OCI-LY3 (cell line): ENCODE measurements around the gene RNF138.

Experiments used
- H2AFZ ChIP-seq: fragments of 200-600, 300-600 bp; shearing (Covaris generic); 2 replicates; pipeline ENCODE4 v1.6.0; 2014; ENCODE audit warnings: antibody characterized with exemption, low read depth, low read length
- H3K27ac ChIP-seq: fragments of 200-600, 300-600 bp; sonication (generic); 2 replicates; pipeline ENCODE4 v1.5.1; 2014; ENCODE audit warnings: mild to moderate bottlenecking, low read length, moderate library complexity, mixed read lengths
- H3K27me3 ChIP-seq: fragments of 200-600, 300-600 bp; sonication (generic); 2 replicates; pipeline ENCODE4 v1.6.1; 2014; ENCODE audit warnings: low read depth, low read length, mixed read lengths
- H3K36me3 ChIP-seq: fragments of 200-600, 300-600 bp; sonication (generic); replicated peaks from 2 replicates; pipeline ENCODE3; 2014; ENCODE audit warnings: low read depth, low read length, mixed read lengths
- H3K4me1 ChIP-seq: fragments of 300-600, 200-600 bp; sonication (generic); 2 replicates; pipeline ENCODE4 v1.6.1; 2014; ENCODE audit warnings: low read length, mixed read lengths
- H3K4me2 ChIP-seq: fragments of 200-600, 300-600 bp; sonication (generic); 2 replicates; pipeline ENCODE4 v1.6.1; 2014; ENCODE audit warnings: low read length, mixed read lengths
- H3K4me3 ChIP-seq: fragments of 300-600, 200-600 bp; sonication (generic); 2 replicates; pipeline ENCODE4 v1.5.1; 2014; ENCODE audit warnings: antibody characterized with exemption, mild to moderate bottlenecking, low read length, moderate library complexity
- H3K79me2 ChIP-seq: fragments of 300-600, 200-600 bp; shearing (Covaris generic); 2 replicates; pipeline ENCODE4 v1.6.1; 2014; ENCODE audit warnings: mild to moderate bottlenecking, low read length, mixed read lengths
- H3K9ac ChIP-seq: fragments of 300-600, 200-600 bp; shearing (Covaris generic); 2 replicates; pipeline ENCODE4 v1.6.0; 2014; ENCODE audit warnings: mild to moderate bottlenecking, low read length, moderate library complexity
- H3K9me3 ChIP-seq: fragments of 200-600, 300-600 bp; shearing (Covaris generic); 2 replicates; pipeline ENCODE4 v1.6.1; 2014; ENCODE audit warnings: low read length, mixed read lengths; ENCODE audit not compliant: insufficient read depth
- H4K20me1 ChIP-seq: fragments of 200-600, 300-600 bp; sonication (generic); 2 replicates; pipeline ENCODE4 v1.6.1; 2016; ENCODE audit warnings: low read length, mixed read lengths; ENCODE audit not compliant: insufficient read depth
- EZH2phosphoT487 ChIP-seq: fragments of 200-600 bp; shearing (Covaris generic); IDR thresholded peaks from 2 replicates; pipeline ENCODE4 v1.6.1; 2018; ENCODE audit warnings: antibody characterized with exemption, mixed run types, low read depth
- TF ChIP-seq, protein P1 (sequence below): fragments of 200-600, 300-600 bp; sonication (generic); IDR thresholded peaks from 2 replicates; pipeline ENCODE4 v1.5.1; 2014; ENCODE audit warnings: antibody characterized with exemption, low read length, low read depth

Gene RNF138

GRCh38 chr18:32126538-32126937 is 34.9 kb downstream of the RNF138 start:
- H3K4me3 ChIP-seq: no peak overlapping the region
- H2AFZ ChIP-seq: no peak overlapping the region
- H3K27me3 ChIP-seq: no peaks in the 10 kb centered on the region
- H4K20me1 ChIP-seq: no peaks in the 10 kb centered on the region
- H3K36me3 ChIP-seq: peaks cover 48% of the 10 kb centered on the region
- no peak overlapping the region for H3K4me2 ChIP-seq
- H3K79me2 ChIP-seq: peaks cover 13% of the 10 kb centered on the region; the same call in 1 of the 2 replicates
- H3K9ac ChIP-seq: no peak overlapping the region
- H3K4me1 ChIP-seq: no peaks in the 10 kb centered on the region
- H3K9me3 ChIP-seq: no peaks in the 10 kb centered on the region
- H3K27ac ChIP-seq: no peak overlapping the region
- TF ChIP-seq, protein P1, sequence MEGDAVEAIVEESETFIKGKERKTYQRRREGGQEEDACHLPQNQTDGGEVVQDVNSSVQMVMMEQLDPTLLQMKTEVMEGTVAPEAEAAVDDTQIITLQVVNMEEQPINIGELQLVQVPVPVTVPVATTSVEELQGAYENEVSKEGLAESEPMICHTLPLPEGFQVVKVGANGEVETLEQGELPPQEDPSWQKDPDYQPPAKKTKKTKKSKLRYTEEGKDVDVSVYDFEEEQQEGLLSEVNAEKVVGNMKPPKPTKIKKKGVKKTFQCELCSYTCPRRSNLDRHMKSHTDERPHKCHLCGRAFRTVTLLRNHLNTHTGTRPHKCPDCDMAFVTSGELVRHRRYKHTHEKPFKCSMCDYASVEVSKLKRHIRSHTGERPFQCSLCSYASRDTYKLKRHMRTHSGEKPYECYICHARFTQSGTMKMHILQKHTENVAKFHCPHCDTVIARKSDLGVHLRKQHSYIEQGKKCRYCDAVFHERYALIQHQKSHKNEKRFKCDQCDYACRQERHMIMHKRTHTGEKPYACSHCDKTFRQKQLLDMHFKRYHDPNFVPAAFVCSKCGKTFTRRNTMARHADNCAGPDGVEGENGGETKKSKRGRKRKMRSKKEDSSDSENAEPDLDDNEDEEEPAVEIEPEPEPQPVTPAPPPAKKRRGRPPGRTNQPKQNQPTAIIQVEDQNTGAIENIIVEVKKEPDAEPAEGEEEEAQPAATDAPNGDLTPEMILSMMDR: no peak
- TF ChIP-seq EZH2phosphoT487: no peak

DNA sequence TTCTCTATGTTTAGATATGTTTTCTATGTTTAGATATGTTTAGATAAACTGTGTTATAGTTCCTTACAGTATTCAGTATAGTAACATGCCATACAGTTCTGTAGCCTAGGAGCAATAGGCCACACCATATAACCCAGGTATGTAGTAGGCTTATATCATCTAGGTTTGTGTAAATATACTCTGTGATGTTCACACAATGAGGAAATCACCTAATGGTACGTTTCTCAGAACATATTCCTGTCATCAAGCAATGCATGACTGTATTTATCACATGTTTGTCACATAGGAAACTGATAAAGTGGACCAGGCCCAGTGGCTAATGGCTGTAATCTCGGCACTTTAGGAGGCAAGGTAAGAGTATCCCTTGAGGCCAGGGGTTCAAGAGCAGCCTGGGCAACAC is 44.0 kb downstream of the RNF138 start:
- Histone ChIP-seq H4K20me1 (no peaks in the 10 kb centered on the region), H3K4me3 (no peak overlapping the region), H3K9ac (no peak overlapping the region), H3K79me2 (no peaks in the 10 kb centered on the region), H3K27ac (no peak overlapping the region), H3K36me3 (peaks cover 15% of the 10 kb centered on the region), H2AFZ (no peak overlapping the region), H3K4me2 (no peak overlapping the region), H3K9me3 (no peaks in the 10 kb centered on the region), H3K27me3 (no peaks in the 10 kb centered on the region), H3K4me1 (no peaks in the 10 kb centered on the region)
- TF ChIP-seq, protein P1: no peak
- no peak for TF ChIP-seq EZH2phosphoT487

DNA sequence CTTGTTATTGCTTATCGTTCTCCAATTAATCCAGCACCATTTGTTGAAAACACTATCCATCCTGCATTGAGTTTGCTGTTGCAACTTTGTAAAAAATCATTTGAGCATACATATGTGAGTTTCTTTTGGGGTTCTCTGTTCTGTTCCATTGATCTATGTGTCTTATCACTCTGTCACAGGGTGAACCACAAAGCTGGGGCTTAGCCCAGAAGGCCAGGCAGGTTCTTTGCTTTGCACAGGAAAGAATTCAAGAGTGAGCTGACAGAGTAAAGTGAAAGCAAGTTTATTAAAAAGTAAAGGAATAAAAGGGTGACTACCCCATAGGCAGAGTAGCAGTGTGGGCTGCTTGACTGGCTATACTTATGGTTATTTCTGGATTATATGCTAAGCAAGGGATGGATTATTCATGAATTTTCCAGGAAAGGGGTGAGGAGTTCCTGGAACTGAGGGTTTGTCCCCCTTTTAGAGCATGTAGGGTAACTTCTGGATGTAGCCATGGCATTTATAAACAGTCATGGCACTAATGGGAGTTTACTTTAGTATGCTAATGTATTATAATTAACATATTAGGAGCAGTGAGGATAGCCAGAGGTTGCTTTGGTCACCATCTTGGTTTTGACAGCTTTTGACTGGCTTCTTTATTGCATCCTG is 46.8 kb downstream of the RNF138 start:
- Histone ChIP-seq H3K27ac (no peak overlapping the region), H3K9ac (no peak overlapping the region), H3K79me2 (no peaks in the 10 kb centered on the region), H3K27me3 (no peaks in the 10 kb centered on the region), H3K4me3 (no peak overlapping the region), H3K36me3 (no peaks in the 10 kb centered on the region), H3K4me2 (no peak overlapping the region), H2AFZ (no peak overlapping the region), H3K4me1 (no peaks in the 10 kb centered on the region), H3K9me3 (no peaks in the 10 kb centered on the region), H4K20me1 (no peaks in the 10 kb centered on the region)
- TF ChIP-seq, protein P1: no peak
- TF ChIP-seq EZH2phosphoT487: no peak

DNA sequence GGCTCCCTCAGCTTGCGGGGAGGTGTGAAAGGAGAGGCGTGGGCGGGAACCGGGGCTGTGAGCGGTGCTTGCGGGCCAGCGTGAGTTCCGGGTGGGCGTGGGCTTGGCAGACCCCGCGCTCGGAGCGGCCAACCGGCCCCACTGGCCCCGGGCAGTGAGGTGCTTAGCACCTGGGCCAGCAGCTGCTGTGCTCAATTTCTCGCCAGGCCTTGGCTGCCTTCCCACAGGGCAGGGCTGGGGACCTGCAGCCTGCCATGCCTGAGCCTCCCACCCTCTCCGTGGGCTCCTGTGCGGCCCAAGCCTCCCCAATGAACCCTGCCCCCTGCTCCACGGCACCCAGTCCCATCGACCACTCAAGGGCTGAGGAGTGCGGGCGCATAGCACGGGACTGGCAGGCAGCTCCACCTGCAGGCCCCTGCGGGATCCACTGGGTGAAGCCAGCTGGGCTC is 48.2 kb downstream of the RNF138 start:
- Histone ChIP-seq H3K4me2 (no peak overlapping the region), H2AFZ (no peak overlapping the region), H3K36me3 (no peaks in the 10 kb centered on the region), H3K27me3 (no peaks in the 10 kb centered on the region), H4K20me1 (no peaks in the 10 kb centered on the region), H3K9me3 (no peaks in the 10 kb centered on the region), H3K27ac (no peak overlapping the region), H3K9ac (no peak overlapping the region), H3K4me1 (no peaks in the 10 kb centered on the region), H3K4me3 (no peak overlapping the region), H3K79me2 (no peaks in the 10 kb centered on the region)
- no peak for TF ChIP-seq EZH2phosphoT487
